HEK293 (cell line): Measurements from ENCODE around the gene CCNB3.
"Not testable (repeated sequence)": the region's sequence is repeated elsewhere in the genome, so short reads cannot be mapped to it uniquely, and the experiment has no call there.

Experiments
- CTCF ChIA-PET: fragments of 350-600 bp; formaldehyde crosslinking; extraction: SDS; loops from one replicate; lab custom pipeline; 2021; ENCODE audit warnings: antibody characterized with exemption; lab: Yijun Ruan, JAX
- POLR2A ChIA-PET: fragments of 300-600 bp; formaldehyde crosslinking; extraction: SDS; loops from one replicate; lab custom pipeline; 2020; ENCODE audit warnings: antibody characterized with exemption, inconsistent platforms; lab: Yijun Ruan, JAX
- H3K27ac ChIP-seq: fragments of 200-500 bp; sonication (Bioruptor generic); 2 replicates; pipeline ENCODE4 v1.5.1; 2014; ENCODE audit warnings: low read depth, low read length, control low read depth, inconsistent platforms; ENCODE audit errors: extremely low read depth
- H3K36me3 ChIP-seq, 2 experiments: fragments of 200-500 bp in 1 of 2; sonication (Bioruptor generic) in 1 of 2; 1 replicate in 1 of 2; 2 replicates in 1 of 2; pipeline ENCODE4 v1.5.1; 2014 to 2017; ENCODE audit warnings: inconsistent platforms in 2 of 2, low read length in 2 of 2; ENCODE audit not compliant: control insufficient read depth in 2 of 2, insufficient read depth in 1 of 2
- H3K4me1 ChIP-seq: fragments of 200-500 bp; sonication (Bioruptor generic); 2 replicates; pipeline ENCODE4 v1.5.1; 2014; ENCODE audit warnings: mild to moderate bottlenecking, low read length, inconsistent platforms; ENCODE audit not compliant: control insufficient read depth, insufficient read depth
- H3K4me3 ChIP-seq: 2 replicates; pipeline ENCODE4 v1.5.1; 2011; ENCODE audit warnings: low read depth, mild to moderate bottlenecking, control low read depth, low read length, moderate library complexity
- H3K9me3 ChIP-seq: fragments of 200-500 bp; sonication (Bioruptor generic); 2 replicates; pipeline ENCODE4 v1.5.1; 2014; ENCODE audit warnings: low read depth, low read length, inconsistent platforms; ENCODE audit not compliant: control insufficient read depth, insufficient read depth
- FEZF1 ChIP-seq: fragments of 450-650 bp; formaldehyde crosslinking; IDR thresholded peaks from 2 replicates; pipeline ENCODE4 v1.5.1; 2016; ENCODE audit warnings: missing biosample characterization, missing genetic modification characterization
- MYNN ChIP-seq: fragments of 450-650 bp; formaldehyde crosslinking; IDR thresholded peaks from 2 replicates; pipeline ENCODE4 v1.5.1; 2016; ENCODE audit warnings: missing biosample characterization, missing genetic modification characterization, borderline replicate concordance
- OSR2 ChIP-seq: fragments of 450-650 bp; formaldehyde crosslinking; IDR thresholded peaks from 2 replicates; pipeline ENCODE4 v1.5.1; 2016; ENCODE audit warnings: missing biosample characterization, missing genetic modification characterization
- SP3 ChIP-seq: fragments of 450-650 bp; formaldehyde crosslinking; IDR thresholded peaks from 2 replicates; pipeline ENCODE4 v1.5.1; 2016; ENCODE audit warnings: missing biosample characterization, missing genetic modification characterization
- SP7 ChIP-seq: fragments of 450-650 bp; formaldehyde crosslinking; IDR thresholded peaks from 2 replicates; pipeline ENCODE4 v1.5.1; 2016; ENCODE audit warnings: missing biosample characterization, missing genetic modification characterization
- TCF7L2 ChIP-seq: IDR thresholded peaks from 2 replicates; pipeline ENCODE4 v1.6.1; 2011; ENCODE audit warnings: low read depth, mild to moderate bottlenecking, inconsistent platforms, low read length, moderate library complexity, borderline replicate concordance
- ZBTB17 ChIP-seq: fragments of 450-650 bp; formaldehyde crosslinking; IDR thresholded peaks from 2 replicates; pipeline ENCODE4 v1.5.1; 2016; ENCODE audit warnings: missing biosample characterization, missing genetic modification characterization
- ZNF19 ChIP-seq: fragments of 450-650 bp; formaldehyde crosslinking; IDR thresholded peaks from 2 replicates; pipeline ENCODE4; 2016; ENCODE audit warnings: missing biosample characterization, missing genetic modification characterization, low read depth
- ZNF2 ChIP-seq: fragments of 450-650 bp; formaldehyde crosslinking; IDR thresholded peaks from 2 replicates; pipeline ENCODE4 v1.5.1; 2016; ENCODE audit warnings: missing biosample characterization, missing genetic modification characterization
- ZNF266 ChIP-seq: fragments of 450-650 bp; formaldehyde crosslinking; IDR thresholded peaks from 2 replicates; pipeline ENCODE4 v1.5.1; 2016; ENCODE audit warnings: missing biosample characterization, missing genetic modification characterization, low read depth
- ZNF37A ChIP-seq: fragments of 450-650 bp; IDR thresholded peaks from 2 replicates; pipeline ENCODE4 v1.5.1; 2018; ENCODE audit warnings: missing biosample characterization, missing genetic modification characterization
- ZNF426 ChIP-seq: fragments of 450-650 bp; formaldehyde crosslinking; IDR thresholded peaks from 2 replicates; pipeline ENCODE4 v1.5.1; 2017; ENCODE audit warnings: missing biosample characterization, missing genetic modification characterization, mild to moderate bottlenecking, inconsistent platforms, moderate library complexity
- ZNF514 ChIP-seq: fragments of 450-650 bp; formaldehyde crosslinking; IDR thresholded peaks from 2 replicates; pipeline ENCODE4 v1.5.1; 2016; ENCODE audit warnings: missing biosample characterization, missing genetic modification characterization
- ZNF623 ChIP-seq: fragments of 450-650 bp; formaldehyde crosslinking; IDR thresholded peaks from 2 replicates; pipeline ENCODE4 v1.5.1; 2016; ENCODE audit warnings: missing biosample characterization, missing genetic modification characterization
- ZNF660 ChIP-seq: fragments of 450-650 bp; IDR thresholded peaks from 2 replicates; pipeline ENCODE4 v1.5.1; 2018; ENCODE audit warnings: missing biosample characterization, mild to moderate bottlenecking, missing genetic modification characterization
- TF ChIP-seq, protein P1 (sequence below): fragments of 450-650 bp; formaldehyde crosslinking; IDR thresholded peaks from 2 replicates; pipeline ENCODE4 v1.5.1; 2016; ENCODE audit warnings: missing biosample characterization, missing genetic modification characterization
- TF ChIP-seq, protein P2 (sequence below): fragments of 450-650 bp; formaldehyde crosslinking; IDR thresholded peaks from 2 replicates; pipeline ENCODE4 v1.5.1; 2017; ENCODE audit warnings: missing biosample characterization, missing genetic modification characterization

The CCNB3 gene

GRCh38 chrX:50211510-50211909, 6.9 kb downstream of the CCNB3 start (continued):
- TF ChIP-seq, protein P1, sequence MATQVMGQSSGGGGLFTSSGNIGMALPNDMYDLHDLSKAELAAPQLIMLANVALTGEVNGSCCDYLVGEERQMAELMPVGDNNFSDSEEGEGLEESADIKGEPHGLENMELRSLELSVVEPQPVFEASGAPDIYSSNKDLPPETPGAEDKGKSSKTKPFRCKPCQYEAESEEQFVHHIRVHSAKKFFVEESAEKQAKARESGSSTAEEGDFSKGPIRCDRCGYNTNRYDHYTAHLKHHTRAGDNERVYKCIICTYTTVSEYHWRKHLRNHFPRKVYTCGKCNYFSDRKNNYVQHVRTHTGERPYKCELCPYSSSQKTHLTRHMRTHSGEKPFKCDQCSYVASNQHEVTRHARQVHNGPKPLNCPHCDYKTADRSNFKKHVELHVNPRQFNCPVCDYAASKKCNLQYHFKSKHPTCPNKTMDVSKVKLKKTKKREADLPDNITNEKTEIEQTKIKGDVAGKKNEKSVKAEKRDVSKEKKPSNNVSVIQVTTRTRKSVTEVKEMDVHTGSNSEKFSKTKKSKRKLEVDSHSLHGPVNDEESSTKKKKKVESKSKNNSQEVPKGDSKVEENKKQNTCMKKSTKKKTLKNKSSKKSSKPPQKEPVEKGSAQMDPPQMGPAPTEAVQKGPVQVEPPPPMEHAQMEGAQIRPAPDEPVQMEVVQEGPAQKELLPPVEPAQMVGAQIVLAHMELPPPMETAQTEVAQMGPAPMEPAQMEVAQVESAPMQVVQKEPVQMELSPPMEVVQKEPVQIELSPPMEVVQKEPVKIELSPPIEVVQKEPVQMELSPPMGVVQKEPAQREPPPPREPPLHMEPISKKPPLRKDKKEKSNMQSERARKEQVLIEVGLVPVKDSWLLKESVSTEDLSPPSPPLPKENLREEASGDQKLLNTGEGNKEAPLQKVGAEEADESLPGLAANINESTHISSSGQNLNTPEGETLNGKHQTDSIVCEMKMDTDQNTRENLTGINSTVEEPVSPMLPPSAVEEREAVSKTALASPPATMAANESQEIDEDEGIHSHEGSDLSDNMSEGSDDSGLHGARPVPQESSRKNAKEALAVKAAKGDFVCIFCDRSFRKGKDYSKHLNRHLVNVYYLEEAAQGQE (tag by site-specific recombination): no peak
- TF ChIP-seq ZNF660 (tag by site-specific recombination) (no peak), ZNF266 (tag by site-specific recombination) (no peak)

GRCh38 chrX:50281253-50281652, 76.7 kb downstream of the CCNB3 start:
- CTCF ChIA-PET: no interaction called here

DNA sequence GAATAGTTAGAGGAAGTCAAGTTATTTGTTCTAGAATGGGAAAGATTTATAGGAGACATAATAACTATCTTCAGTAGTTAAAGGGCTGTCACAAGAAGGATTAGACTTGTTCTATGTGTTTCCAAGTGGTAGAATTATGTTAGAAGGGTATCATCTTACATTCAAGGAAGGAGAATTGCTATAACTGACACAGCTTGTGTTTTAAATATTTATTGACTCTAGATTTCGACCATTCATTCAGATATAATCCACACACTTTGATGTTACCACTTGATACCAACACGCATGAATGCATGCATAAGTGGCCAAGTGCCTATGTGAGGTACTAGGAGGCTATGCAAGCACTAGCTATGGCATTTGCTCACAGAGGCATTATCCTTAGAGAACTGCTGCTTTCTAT, 122.7 kb downstream of the CCNB3 start:
- CTCF ChIA-PET: interaction anchor here (0.6 kb wide), 2 partner anchors 211 to 1093 kb away, joined by 3 to 6 read pairs; no protein-coding TSS in a partner anchor
- POLR2A ChIA-PET: no interaction called here
- TF ChIP-seq SP7 (tag by site-specific recombination): peak; percentile 66
- no peak for TF ChIP-seq SP3 (tag by site-specific recombination)
- TF ChIP-seq ZNF2 (tag by site-specific recombination): no peak
- TF ChIP-seq ZNF19: no peak
- TF ChIP-seq, protein P2, sequence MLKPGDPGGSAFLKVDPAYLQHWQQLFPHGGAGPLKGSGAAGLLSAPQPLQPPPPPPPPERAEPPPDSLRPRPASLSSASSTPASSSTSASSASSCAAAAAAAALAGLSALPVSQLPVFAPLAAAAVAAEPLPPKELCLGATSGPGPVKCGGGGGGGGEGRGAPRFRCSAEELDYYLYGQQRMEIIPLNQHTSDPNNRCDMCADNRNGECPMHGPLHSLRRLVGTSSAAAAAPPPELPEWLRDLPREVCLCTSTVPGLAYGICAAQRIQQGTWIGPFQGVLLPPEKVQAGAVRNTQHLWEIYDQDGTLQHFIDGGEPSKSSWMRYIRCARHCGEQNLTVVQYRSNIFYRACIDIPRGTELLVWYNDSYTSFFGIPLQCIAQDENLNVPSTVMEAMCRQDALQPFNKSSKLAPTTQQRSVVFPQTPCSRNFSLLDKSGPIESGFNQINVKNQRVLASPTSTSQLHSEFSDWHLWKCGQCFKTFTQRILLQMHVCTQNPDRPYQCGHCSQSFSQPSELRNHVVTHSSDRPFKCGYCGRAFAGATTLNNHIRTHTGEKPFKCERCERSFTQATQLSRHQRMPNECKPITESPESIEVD: peak; percentile 65
- no peak for TF ChIP-seq ZBTB17
- TF ChIP-seq ZNF37A (tag by site-specific recombination): no peak
- no peak for TF ChIP-seq ZNF623 (tag by site-specific recombination)
- TF ChIP-seq FEZF1: peak; percentile 8; the same call in 1 of the 2 replicates
- peak; percentile 88 for TF ChIP-seq TCF7L2
- no peak for TF ChIP-seq MYNN (tag by site-specific recombination)
- peak; percentile 71 for TF ChIP-seq OSR2 (tag by site-specific recombination)
- no peak overlapping the region for H3K4me3 ChIP-seq
- no peak overlapping the region for H3K27ac ChIP-seq
- H3K4me1 ChIP-seq: no peaks in the 10 kb centered on the region
- no peaks in the 10 kb centered on the region for H3K36me3 ChIP-seq
- H3K9me3 ChIP-seq: no peaks in the 10 kb centered on the region

More at GRCh38 chrX:50281253-50281652, 76.7 kb downstream of the CCNB3 start:
- TF ChIP-seq ZNF19: no peak
- TF ChIP-seq ZNF426 (tag by site-specific recombination): no peak
- TF ChIP-seq ZNF514 (tag by site-specific recombination): no peak
- TF ChIP-seq, all 188 proteins: peak for 0
- Histone ChIP-seq H3K36me3 (no peaks in the 10 kb centered on the region), H3K27ac (no peak overlapping the region), H3K9me3 (no peaks in the 10 kb centered on the region), H3K4me1 (no peaks in the 10 kb centered on the region), H3K4me3 (no peak overlapping the region)
- POLR2A ChIA-PET: no interaction called here

GRCh38 chrX:50332668-50333067, 128.1 kb downstream of the CCNB3 start:
- H3K36me3 ChIP-seq, H3K9me3 ChIP-seq, H3K4me3 ChIP-seq, H3K4me1 ChIP-seq, POLR2A ChIA-PET, H3K27ac ChIP-seq: not testable (repeated sequence)
- CTCF ChIA-PET: interaction anchor here (0.7 to 1.3 kb wide), 4 partner anchors 9 to 629 kb away, joined by 3 to 7 read pairs (median 3); no protein-coding TSS in a partner anchor
